Activated T-helper 2 cell treated with anti-CD3 and anti-CD28 coated beads, Interferon-gamma antibody, Interleukin-2, Interleukin-4, amounts not matched to agents 10 μg/mL and 5 μg/mL and 100 μg/mL, durations not matched to agents 14 hours and 24 hours and 36 hours (primary cell): Measurements from ENCODE around the gene ODC1. TPM values are rescaled to one million over a fixed set of nuclear protein-coding genes. Genes with fewer than 3 reads are reported as not detected.

Experiments used
- DNase-seq: peaks from one replicate; pipeline ENCODE4 v3.0.0; 2021; ENCODE audit warnings: low spot score
- H3K27ac Mint-ChIP-seq: one replicate; pipeline ENCODE4 v1.8.0; 2021; ENCODE audit warnings: mixed read lengths
- H3K27me3 Mint-ChIP-seq: one replicate; pipeline ENCODE4 v1.8.0; 2021; ENCODE audit warnings: low read depth, mixed read lengths
- H3K36me3 Mint-ChIP-seq: one replicate; pipeline ENCODE4 v1.8.0; 2021; ENCODE audit warnings: low read depth, mixed read lengths
- H3K4me1 Mint-ChIP-seq: one replicate; pipeline ENCODE4 v1.8.0; 2021; ENCODE audit warnings: low read depth, mixed read lengths
- H3K4me3 Mint-ChIP-seq: one replicate; pipeline ENCODE4 v1.8.0; 2021; ENCODE audit warnings: low read depth, mild to moderate bottlenecking, moderate library complexity, mixed read lengths
- H3K9me3 Mint-ChIP-seq: one replicate; pipeline ENCODE4 v1.8.0; 2021; ENCODE audit warnings: mixed read lengths
- intact Hi-C: fragments of 100-400 bp; cut with micrococcal nuclease; formaldehyde crosslinking; loops from one replicate; pipeline ENCODE4 v1.15.1; 2023
- total RNA-seq: library from RNA; stranded (reverse); gene quantifications from 2 replicates; pipeline ENCODE4 v1.2.3, GENCODE V29; 2022

The ODC1 gene
- total RNA-seq, 1 donor from 2014 or later: 161 TPM

DNA sequence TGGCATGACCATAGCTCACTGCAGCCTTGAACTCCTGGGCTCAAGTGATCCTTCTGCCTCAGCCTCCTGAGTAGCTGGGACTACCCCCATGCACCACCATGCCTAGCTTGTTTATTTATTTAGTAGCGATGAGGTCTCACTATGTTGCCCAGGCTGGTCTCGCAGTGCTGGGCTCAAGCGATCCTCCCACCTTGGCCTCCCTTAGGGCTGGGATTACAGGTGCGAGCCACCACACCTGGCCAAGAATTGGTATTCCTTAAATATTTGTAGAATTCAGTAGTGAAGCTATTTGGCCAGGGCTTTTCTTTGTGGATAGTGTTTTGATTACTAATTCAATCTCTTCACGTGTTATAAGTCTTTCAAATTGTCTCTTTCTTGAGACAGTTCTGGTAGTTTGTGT lies 56.0 kb downstream of the ODC1 start:
- Mint-ChIP-seq H3K27me3 (no peaks in the 10 kb centered on the region), H3K36me3 (peaks cover 9% of the 10 kb centered on the region), H3K4me1 (peaks cover 14% of the 10 kb centered on the region)

DNA sequence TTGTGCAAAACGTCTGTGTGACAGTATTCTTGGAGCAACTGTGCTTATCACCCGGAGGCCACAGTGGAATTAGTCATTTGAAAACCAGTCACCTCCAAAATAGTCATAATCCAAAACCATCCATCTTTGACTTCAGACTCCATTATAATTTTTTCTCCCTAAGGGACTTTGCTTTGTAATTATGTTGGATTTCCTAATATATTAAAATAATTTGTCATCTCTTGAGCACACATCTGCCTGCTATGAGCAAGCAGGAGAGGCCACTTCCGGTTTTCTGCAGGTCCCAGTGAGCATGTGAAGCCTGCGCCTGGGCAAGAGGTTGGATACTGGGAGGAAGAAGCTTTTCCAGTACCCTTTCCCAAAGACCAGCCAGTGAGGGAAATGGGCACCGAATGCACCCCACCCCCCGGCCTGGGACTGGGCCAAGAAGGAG lies 57.7 kb downstream of the ODC1 start:
- intact Hi-C loops: no loop called here
- no peak for DNase-seq
- no peak overlapping the region for H3K27ac Mint-ChIP-seq
- H3K36me3 Mint-ChIP-seq: peaks cover 3% of the 10 kb centered on the region
- H3K4me3 Mint-ChIP-seq: no peak overlapping the region
- H3K9me3 Mint-ChIP-seq: no peaks in the 10 kb centered on the region
- H3K4me1 Mint-ChIP-seq: peaks cover 19% of the 10 kb centered on the region
- no peaks in the 10 kb centered on the region for H3K27me3 Mint-ChIP-seq

More for the DNA sequence above, 56.0 kb downstream of the ODC1 start:
- no peaks in the 10 kb centered on the region for H3K9me3 Mint-ChIP-seq
- intact Hi-C loops: no loop called here
- no peak overlapping the region for H3K27ac Mint-ChIP-seq
- H3K4me3 Mint-ChIP-seq: no peak overlapping the region
- no peak for DNase-seq

Other genes starting within 250 kb of the ODC1 start
- gene HPCAL1, start 145.4 kb downstream of the ODC1 start, total RNA-seq: 102 and 110 TPM in 2 replicates
- gene NOL10, start 241.6 kb upstream of the ODC1 start, total RNA-seq: 36.7 and 37.5 TPM in 2 replicates